ENCODE data around the gene TMEM272.

- no peak for TF ChIP-seq CTCF (IDR thresholded peaks at IDR 0.05)
- no peak for TF ChIP-seq EZH2 (IDR thresholded peaks at IDR 0.05)
These were observed 26.7 kb downstream of the TMEM272 start for GRCh38 chr13:51818276-51818675.
